ENCODE results near the gene KCNB1.

DNA sequence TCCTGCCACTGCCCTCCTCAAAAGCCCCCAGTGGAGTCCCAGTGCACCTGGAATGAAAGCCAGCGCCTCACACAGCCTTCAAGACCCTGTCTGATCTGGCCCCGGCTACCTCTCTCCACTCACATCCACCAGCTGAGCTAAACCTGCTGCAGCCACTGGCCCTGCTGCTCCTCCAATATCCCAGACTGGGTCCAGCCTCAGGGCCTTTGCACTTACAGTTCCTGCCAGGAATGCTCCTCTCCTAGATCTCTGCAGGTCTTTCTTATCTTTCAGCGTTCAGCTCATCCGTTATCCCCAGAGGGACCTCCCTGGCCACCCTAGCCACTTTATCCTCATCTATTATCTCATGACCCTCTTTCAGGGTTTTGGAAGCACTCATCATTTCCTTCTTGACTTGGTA, 68.8 kb downstream of the KCNB1 start:
- TF ChIP-seq, protein P1, sequence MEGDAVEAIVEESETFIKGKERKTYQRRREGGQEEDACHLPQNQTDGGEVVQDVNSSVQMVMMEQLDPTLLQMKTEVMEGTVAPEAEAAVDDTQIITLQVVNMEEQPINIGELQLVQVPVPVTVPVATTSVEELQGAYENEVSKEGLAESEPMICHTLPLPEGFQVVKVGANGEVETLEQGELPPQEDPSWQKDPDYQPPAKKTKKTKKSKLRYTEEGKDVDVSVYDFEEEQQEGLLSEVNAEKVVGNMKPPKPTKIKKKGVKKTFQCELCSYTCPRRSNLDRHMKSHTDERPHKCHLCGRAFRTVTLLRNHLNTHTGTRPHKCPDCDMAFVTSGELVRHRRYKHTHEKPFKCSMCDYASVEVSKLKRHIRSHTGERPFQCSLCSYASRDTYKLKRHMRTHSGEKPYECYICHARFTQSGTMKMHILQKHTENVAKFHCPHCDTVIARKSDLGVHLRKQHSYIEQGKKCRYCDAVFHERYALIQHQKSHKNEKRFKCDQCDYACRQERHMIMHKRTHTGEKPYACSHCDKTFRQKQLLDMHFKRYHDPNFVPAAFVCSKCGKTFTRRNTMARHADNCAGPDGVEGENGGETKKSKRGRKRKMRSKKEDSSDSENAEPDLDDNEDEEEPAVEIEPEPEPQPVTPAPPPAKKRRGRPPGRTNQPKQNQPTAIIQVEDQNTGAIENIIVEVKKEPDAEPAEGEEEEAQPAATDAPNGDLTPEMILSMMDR (IDR thresholded peaks at IDR 0.05): no peak
- TF ChIP-seq ZFX (IDR thresholded peaks at IDR 0.05; ENCODE audit: borderline replicate concordance): no peak

All from 22Rv1 (cell line).